K562 (cell line): ENCODE results near the gene UGT1A9. TPM values are rescaled to one million over a fixed set of nuclear protein-coding genes. Genes with fewer than 3 reads are reported as not detected.

Experiments
- ATAC-seq: fragments of 200-7000 bp; cut with Tn5 transposase; 3 replicates; pipeline ENCODE4 v1.9.1; 2020; ENCODE audit warnings: moderate library complexity
- BruUV-seq: library from RNA; stranded (reverse); fragments of 400-500 nt; replicated peaks from 2 replicates; lab custom pipeline; 2021; lab: Mats Ljungman, UMichigan
- CTCF ChIA-PET: fragments of 300-600 bp; formaldehyde crosslinking; extraction: SDS; loops from one replicate; lab custom pipeline; 2021; ENCODE audit warnings: low intra/inter-chr PET ratio; lab: Yijun Ruan, JAX
- POLR2A ChIA-PET: fragments of 300-600, 350-650 bp; sonication (Branson Sonifier 250); formaldehyde crosslinking; extraction: SDS; loops from one replicate; lab custom pipeline; 2021; ENCODE audit warnings: antibody characterized with exemption, inconsistent platforms; lab: Yijun Ruan, JAX
- DNase-seq, 4 experiments: peaks; one replicate each; pipeline versions ENCODE4 v3.0.0 to v3.0.0-alpha.2; 2011 to 2018; ENCODE audit warnings: low spot score in 3 of 4, mixed read lengths in 3 of 4; ENCODE audit errors: extremely low read depth in 1 of 4
- FAIRE-seq: peaks from 2 replicates; lab custom pipeline; 2011; peaks lifted over from hg19 to GRCh38; lab: Jason Lieb, UNC
- H2AFZ ChIP-seq: 2 replicates; pipeline ENCODE4 v1.6.0; 2011; ENCODE audit warnings: low read depth, low read length, control low read depth, inconsistent platforms
- H3K27ac ChIP-seq: fragments of 200-600 bp; 3 replicates; pipeline ENCODE4 v1.8.0; 2011; ENCODE audit warnings: low read depth, mild to moderate bottlenecking, control low read depth, inconsistent platforms, low read length, moderate library complexity, mixed read lengths; ENCODE audit errors: extremely low read depth
- H3K27me3 ChIP-seq, 2 experiments: fragments of 300-600 bp in 1 of 2; 2 replicates in 1 of 2; 3 replicates in 1 of 2; pipeline versions ENCODE4 v1.6.0 to v1.8.0; 2011; ENCODE audit warnings: inconsistent platforms in 2 of 2, low read length in 2 of 2, mild to moderate bottlenecking in 1 of 2, mixed read lengths in 1 of 2, moderate library complexity in 1 of 2; ENCODE audit not compliant: control insufficient read depth in 2 of 2, insufficient read depth in 2 of 2
- H3K36me3 ChIP-seq: fragments of 300-600 bp; 3 replicates; pipeline ENCODE4 v1.8.0; 2011; ENCODE audit warnings: mild to moderate bottlenecking, low read length, inconsistent platforms; ENCODE audit not compliant: control insufficient read depth, insufficient read depth
- H3K4me1 ChIP-seq, 2 experiments: fragments of 200-600 bp in 1 of 2; replicated peaks in 1 of 2; 2 replicates in 1 of 2; 3 replicates in 1 of 2; pipeline versions ENCODE4 v1.5.1 to v1.8.0; 2011; ENCODE audit warnings: inconsistent platforms in 2 of 2, low read length in 2 of 2, mild to moderate bottlenecking in 1 of 2, mixed read lengths in 1 of 2, moderate library complexity in 1 of 2; ENCODE audit not compliant: control insufficient read depth in 2 of 2, insufficient read depth in 2 of 2
- H3K4me2 ChIP-seq: 2 replicates; pipeline ENCODE4 v1.6.1; 2011; ENCODE audit warnings: low read length, control low read depth, inconsistent platforms, mixed read lengths; ENCODE audit not compliant: insufficient read depth
- H3K4me3 ChIP-seq: fragments of 200-600 bp; sonication (generic), shearing (Covaris generic); 2 replicates; pipeline ENCODE4 v1.5.1; 2016; ENCODE audit warnings: control low read depth, inconsistent platforms
- H3K79me2 ChIP-seq: fragments of 200-600 bp; 3 replicates; pipeline ENCODE4 v1.8.0; 2011; ENCODE audit warnings: low read length, inconsistent platforms; ENCODE audit not compliant: control insufficient read depth, insufficient read depth
- H3K9ac ChIP-seq, 2 experiments: 2 replicates each; pipeline versions ENCODE4 v1.6.0 to v1.6.1; 2011; ENCODE audit warnings: low read depth in 2 of 2, low read length in 2 of 2, control low read depth in 1 of 2, inconsistent platforms in 1 of 2, mild to moderate bottlenecking in 1 of 2, mixed read lengths in 1 of 2; ENCODE audit not compliant: insufficient read depth in 1 of 2
- H3K9me1 ChIP-seq: one replicate; pipeline ENCODE4 v1.6.0; 2011; ENCODE audit warnings: inconsistent platforms, mild to moderate bottlenecking, low read length, moderate library complexity; ENCODE audit not compliant: control insufficient read depth, insufficient read depth
- H3K9me3 ChIP-seq: replicated peaks from 2 replicates; pipeline ENCODE4 v1.5.1; 2011; ENCODE audit warnings: low read depth, low read length, inconsistent platforms; ENCODE audit not compliant: control insufficient read depth, insufficient read depth
- H4K20me1 ChIP-seq: replicated peaks from 2 replicates; pipeline ENCODE4 v1.6.1; 2011; ENCODE audit warnings: low read length, inconsistent platforms, mixed read lengths; ENCODE audit not compliant: control insufficient read depth, insufficient read depth
- NR1H2 ChIP-seq: sonication (generic); formaldehyde crosslinking; IDR thresholded peaks from 2 replicates; pipeline ENCODE4 v1.4.0; 2020; ENCODE audit warnings: mild to moderate bottlenecking, missing genetic modification reagents
- NR3C1 ChIP-seq: sonication (generic); formaldehyde crosslinking; IDR thresholded peaks from 2 replicates; pipeline ENCODE4 v1.8.1; 2022; ENCODE audit warnings: missing genetic modification reagents
- SNRNP70 ChIP-seq: fragments of 200-400 bp; formaldehyde crosslinking; optimal IDR thresholded peaks from 2 replicates; pipeline ENCODE3; 2017; ENCODE audit warnings: low read depth, low read length
- TCF7 ChIP-seq: sonication (generic); IDR thresholded peaks from 2 replicates; pipeline ENCODE4 v1.6.1; 2016; ENCODE audit warnings: antibody characterized with exemption, borderline replicate concordance
- TEAD1 ChIP-seq, 2 experiments: fragments of 450-650 bp in 1 of 2; sonication (generic) in 1 of 2; formaldehyde crosslinking; IDR thresholded peaks; 2 replicates each; pipeline versions ENCODE4 v1.4.0 to v1.8.0; 2020 to 2022; ENCODE audit warnings: mild to moderate bottlenecking in 2 of 2, missing genetic modification reagents in 1 of 2
- ZNF23 ChIP-seq: fragments of 250-450 bp; sonication (Bioruptor Pico); IDR thresholded peaks from 2 replicates; pipeline ENCODE4 v1.4.0; 2020; ENCODE audit warnings: mild to moderate bottlenecking
- ZNF41 ChIP-seq: fragments of 250-450 bp; sonication (Bioruptor Pico); conservative IDR thresholded peaks from 2 replicates; pipeline ENCODE4 v1.4.0; 2020; ENCODE audit warnings: mild to moderate bottlenecking
- ZNF449 ChIP-seq: fragments of 250-450 bp; sonication (Bioruptor Pico); IDR thresholded peaks from 2 replicates; pipeline ENCODE4 v1.8.0; 2022; ENCODE audit warnings: moderate library complexity, mild to moderate bottlenecking, inconsistent platforms
- ZNF696 ChIP-seq: fragments of 250-450 bp; sonication (Bioruptor Pico); conservative IDR thresholded peaks from 2 replicates; pipeline ENCODE4 v1.4.0; 2020; ENCODE audit warnings: mild to moderate bottlenecking, moderate library complexity
- ZNF699 ChIP-seq: fragments of 250-450 bp; sonication (Bioruptor Pico); IDR thresholded peaks from 2 replicates; pipeline ENCODE4 v1.8.0; 2021; ENCODE audit warnings: mild to moderate bottlenecking, moderate library complexity; ENCODE audit not compliant: insufficient replicate concordance
- WGBS: fragments of 100-300 bp; shearing (Covaris generic); methylation state at CpG from one replicate; pipeline ENCODE4 v1.1.6; 2016; ENCODE audit warnings: low coverage, mixed read lengths; ENCODE audit not compliant: insufficient coverage; ENCODE audit errors: missing lambda C conversion rate; 5-methylcytosine and 5-hydroxymethylcytosine counted together
- in situ Hi-C: fragments of 300-500 bp; cut with MboI; formaldehyde crosslinking; loops from 4 replicates; pipeline ENCODE4 v1.15.0; 2018; ENCODE audit warnings: inconsistent platforms, mixed read lengths
- intact Hi-C: fragments of 100-400 bp; cut with micrococcal nuclease; formaldehyde crosslinking; loops from 2 replicates; pipeline ENCODE4 v1.14.2; 2022
- polyA plus RNA-seq, 8 experiments: library from polyadenylated mRNA; depleted of rRNA in 4 of 8; stranded (reverse) in 5 of 8; unstranded in 3 of 8; fragments of >200 nt; fragmentation: Nextera tagmentation in 2 of 8; fragmentation: Illumina TruSeq in 1 of 8; extraction: Ambion mirVana in 2 of 8; extraction: Trizol in 1 of 8; gene quantifications; 2 replicates each; pipeline versions ENCODE4 v1.2.1 to v1.2.3, GENCODE V29; 2011 to 2014; ENCODE audit warnings: inconsistent platforms in 1 of 8, missing spikeins in 1 of 8
- total RNA-seq, 7 experiments: library from RNA; depleted of rRNA in 6 of 7; stranded (reverse); fragments of >200 nt in 6 of 7; fragmentation: Illumina TruSeq in 2 of 7; extraction: Trizol in 2 of 7; gene quantifications; 2 replicates each; pipeline versions ENCODE4 v1.2.1 to v1.2.3, GENCODE V29; 2011 to 2021; ENCODE audit warnings: low replicate concordance in 1 of 7
- TF ChIP-seq, protein P1 (sequence below): fragments of 250-450 bp; sonication (Bioruptor Pico); IDR thresholded peaks from 2 replicates; pipeline ENCODE4 v1.4.0; 2020; ENCODE audit warnings: mild to moderate bottlenecking
- TF ChIP-seq, protein P2 (sequence below): IDR thresholded peaks from 2 replicates; pipeline ENCODE4 v1.6.1; 2014; ENCODE audit warnings: antibody characterized with exemption

The UGT1A9 gene
- total and polyA plus RNA-seq, 9 of the 15 experiments (the other 6 are each of a cell fraction or from before 2014, with no cell fraction given), result 0.09 TPM; not detected in 8

- 0% methylated on average over 2 of the region's 2 CpGs for WGBS
- in situ Hi-C loops, result no loop called here
- Histone ChIP-seq H3K4me1 (no peaks in the 10 kb centered on the region), H3K4me2 (no peak overlapping the region), H2AFZ (no peak overlapping the region), H3K9me1 (no peaks in the 10 kb centered on the region), H3K36me3 (no peaks in the 10 kb centered on the region), H3K79me2 (no peaks in the 10 kb centered on the region), H3K27ac (no peak overlapping the region), H3K27me3 (no peaks in the 10 kb centered on the region), H4K20me1 (no peaks in the 10 kb centered on the region), H3K9me3 (no peaks in the 10 kb centered on the region), H3K4me3 (no peak overlapping the region), H3K9ac (no peak overlapping the region)
- FAIRE-seq (no peak), ATAC-seq (no peak), DNase-seq (no peak)
- TF ChIP-seq, protein P1, sequence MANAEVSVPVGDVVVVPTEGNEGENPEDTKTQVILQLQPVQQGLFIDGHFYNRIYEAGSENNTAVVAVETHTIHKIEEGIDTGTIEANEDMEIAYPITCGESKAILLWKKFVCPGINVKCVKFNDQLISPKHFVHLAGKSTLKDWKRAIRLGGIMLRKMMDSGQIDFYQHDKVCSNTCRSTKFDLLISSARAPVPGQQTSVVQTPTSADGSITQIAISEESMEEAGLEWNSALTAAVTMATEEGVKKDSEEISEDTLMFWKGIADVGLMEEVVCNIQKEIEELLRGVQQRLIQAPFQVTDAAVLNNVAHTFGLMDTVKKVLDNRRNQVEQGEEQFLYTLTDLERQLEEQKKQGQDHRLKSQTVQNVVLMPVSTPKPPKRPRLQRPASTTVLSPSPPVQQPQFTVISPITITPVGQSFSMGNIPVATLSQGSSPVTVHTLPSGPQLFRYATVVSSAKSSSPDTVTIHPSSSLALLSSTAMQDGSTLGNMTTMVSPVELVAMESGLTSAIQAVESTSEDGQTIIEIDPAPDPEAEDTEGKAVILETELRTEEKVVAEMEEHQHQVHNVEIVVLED, result no peak
- TF ChIP-seq, protein P2, sequence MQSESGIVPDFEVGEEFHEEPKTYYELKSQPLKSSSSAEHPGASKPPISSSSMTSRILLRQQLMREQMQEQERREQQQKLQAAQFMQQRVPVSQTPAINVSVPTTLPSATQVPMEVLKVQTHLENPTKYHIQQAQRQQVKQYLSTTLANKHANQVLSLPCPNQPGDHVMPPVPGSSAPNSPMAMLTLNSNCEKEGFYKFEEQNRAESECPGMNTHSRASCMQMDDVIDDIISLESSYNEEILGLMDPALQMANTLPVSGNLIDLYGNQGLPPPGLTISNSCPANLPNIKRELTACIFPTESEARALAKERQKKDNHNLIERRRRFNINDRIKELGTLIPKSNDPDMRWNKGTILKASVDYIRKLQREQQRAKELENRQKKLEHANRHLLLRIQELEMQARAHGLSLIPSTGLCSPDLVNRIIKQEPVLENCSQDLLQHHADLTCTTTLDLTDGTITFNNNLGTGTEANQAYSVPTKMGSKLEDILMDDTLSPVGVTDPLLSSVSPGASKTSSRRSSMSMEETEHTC, result no peak
- TF ChIP-seq ZNF41 (CRISPR knock-in tag) (no peak), ZNF449 (CRISPR knock-in tag) (no peak), ZNF23 (CRISPR knock-in tag) (no peak), TEAD1 (CRISPR knock-in tag; IDR thresholded peaks at IDR 0.05) (no peak), NR3C1 (CRISPR knock-in tag) (no peak), SNRNP70 (no peak), ZNF699 (no peak), TCF7 (no peak), NR1H2 (no peak), ZNF696 (CRISPR knock-in tag) (no peak)
- no TSS peak for BruUV-seq
- intact Hi-C loops, result no loop called here
- CTCF ChIA-PET, result no interaction called here
- POLR2A ChIA-PET, result no interaction called here
These were observed 4.3 kb downstream of the UGT1A9 start for GRCh38 chr2:233676046-233676445.
